Tibial nerve (tissue), 4 donors: ENCODE measurements around the gene MPG. TPM values are rescaled to one million over a fixed set of nuclear protein-coding genes. Genes with fewer than 3 reads are reported as not detected.

Source experiments
- DNase-seq, 2 donors: peaks; one replicate each; pipeline ENCODE4 v3.0.0-alpha.2; 2019; ENCODE audit warnings: low spot score in 2 of 2
- H3K27ac ChIP-seq, 4 donors: fragments of 200-600 bp; sonication (generic) in 3 of 4; one replicate each; pipeline ENCODE4 v1.5.1; 2017 to 2019; ENCODE audit warnings: mild to moderate bottlenecking in 1 of 4
- H3K27me3 ChIP-seq, 2 donors: fragments of 200-600 bp; sonication (generic) in 1 of 2; one replicate each; pipeline versions ENCODE4 v1.5.1 to v1.6.0; 2017 to 2019
- H3K36me3 ChIP-seq, 3 donors: fragments of 200-600 bp; sonication (generic); one replicate each; pipeline ENCODE4 v1.5.1; 2018 to 2019
- H3K4me1 ChIP-seq, 4 donors: fragments of 200-600 bp; sonication (generic) in 3 of 4; one replicate each; pipeline ENCODE4 v1.5.1; 2017 to 2019
- H3K4me3 ChIP-seq, 4 donors: fragments of 200-600 bp; sonication (generic) in 3 of 4; one replicate each; pipeline ENCODE4 v1.5.1; 2017 to 2019; ENCODE audit warnings: mild to moderate bottlenecking in 1 of 4, moderate library complexity in 1 of 4
- H3K9me3 ChIP-seq, 4 donors: fragments of 200-600 bp; sonication (generic) in 3 of 4; one replicate each; pipeline ENCODE4 v1.5.1; 2017 to 2019
- EP300 ChIP-seq, 2 donors: sonication (generic); formaldehyde crosslinking; IDR thresholded peaks; one replicate each; pipeline ENCODE4 v1.6.1; 2017; ENCODE audit warnings: antibody characterized with exemption in 2 of 2, mild to moderate bottlenecking in 1 of 2
- POLR2A ChIP-seq, 2 donors: fragments of 450-650 bp; IDR thresholded peaks; one replicate each; pipeline ENCODE4 v1.6.1; 2017; ENCODE audit warnings: antibody characterized with exemption in 2 of 2, mild to moderate bottlenecking in 2 of 2, moderate library complexity in 2 of 2
- WGBS, 2 donors: methylation state at CpG; one replicate each; pipeline ENCODE4 v1.1.5; 2018; 5-methylcytosine and 5-hydroxymethylcytosine counted together
- total RNA-seq, 4 donors: library from RNA; depleted of rRNA; stranded (reverse); fragments of >200 nt; gene quantifications; one replicate each; pipeline ENCODE4 v1.1.0, GENCODE V29; 2016
- TF ChIP-seq, protein P1 (sequence below), 5 experiments: fragments of 200-600 bp in 3 of 5; fragments of 450-650 bp in 2 of 5; sonication (generic) in 3 of 5; IDR thresholded peaks; one replicate each; pipeline ENCODE4 v1.5.1; 2016 to 2019; ENCODE audit warnings: antibody characterized with exemption in 5 of 5, mild to moderate bottlenecking in 3 of 5, moderate library complexity in 2 of 5

Gene MPG
- total RNA-seq, 4 donors from 2014 or later: 74.3 to 190 (median 115) TPM

DNA sequence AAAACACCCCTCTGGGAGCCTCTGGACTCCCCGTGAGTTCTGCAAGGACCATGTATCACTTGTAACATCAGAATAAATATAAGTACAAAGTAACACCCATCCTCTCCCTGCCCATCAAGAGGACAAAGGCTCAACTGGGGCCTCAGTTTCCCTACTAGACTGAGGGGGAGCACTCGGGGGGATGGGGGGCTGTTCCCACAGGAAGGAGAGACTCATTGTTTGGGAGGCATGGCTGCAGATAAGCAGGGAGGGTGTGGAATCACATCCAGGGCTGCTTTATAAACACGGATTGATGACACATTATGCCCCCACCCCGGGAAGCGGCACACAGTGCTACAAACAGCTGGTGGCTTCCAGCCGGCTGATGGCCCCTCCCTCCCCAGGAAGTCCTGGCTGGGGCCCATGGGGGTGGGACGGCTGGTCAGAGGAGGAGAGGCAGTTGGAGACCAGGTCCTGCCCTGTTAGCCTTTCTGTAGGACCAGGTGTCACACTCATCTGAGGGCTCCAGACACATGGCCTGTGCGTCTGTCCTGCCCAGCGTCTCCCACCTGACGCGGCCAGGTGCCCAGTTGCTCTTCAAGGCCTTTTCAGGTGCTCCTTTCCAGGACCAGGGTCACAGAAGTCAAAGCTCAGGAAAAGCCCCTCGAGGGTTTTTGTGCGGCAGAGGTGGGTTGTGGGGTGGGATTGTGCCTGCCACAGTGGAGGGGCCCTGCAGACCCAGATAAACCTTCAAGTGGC lies 1.3 kb upstream of the MPG start:
- peak overlapping the region in 3 of 4 donors; percentile 73 to 87 (median 85) for H3K4me3 ChIP-seq
- peaks cover 0 to 17% (median 0%) of the 10 kb centered on the region in 3 donors for H3K36me3 ChIP-seq
- H3K9me3 ChIP-seq: no peaks in the 10 kb centered on the region
- peak; percentile 72 to 73 for DNase-seq
- 24 to 28% methylated on average over 7 to 12 of the region's 13 CpGs for WGBS, 2 donors
- TF ChIP-seq EP300 (IDR thresholded peaks at IDR 0.05): peak in 1 of 2 donors; percentile 6
- TF ChIP-seq, protein P1, sequence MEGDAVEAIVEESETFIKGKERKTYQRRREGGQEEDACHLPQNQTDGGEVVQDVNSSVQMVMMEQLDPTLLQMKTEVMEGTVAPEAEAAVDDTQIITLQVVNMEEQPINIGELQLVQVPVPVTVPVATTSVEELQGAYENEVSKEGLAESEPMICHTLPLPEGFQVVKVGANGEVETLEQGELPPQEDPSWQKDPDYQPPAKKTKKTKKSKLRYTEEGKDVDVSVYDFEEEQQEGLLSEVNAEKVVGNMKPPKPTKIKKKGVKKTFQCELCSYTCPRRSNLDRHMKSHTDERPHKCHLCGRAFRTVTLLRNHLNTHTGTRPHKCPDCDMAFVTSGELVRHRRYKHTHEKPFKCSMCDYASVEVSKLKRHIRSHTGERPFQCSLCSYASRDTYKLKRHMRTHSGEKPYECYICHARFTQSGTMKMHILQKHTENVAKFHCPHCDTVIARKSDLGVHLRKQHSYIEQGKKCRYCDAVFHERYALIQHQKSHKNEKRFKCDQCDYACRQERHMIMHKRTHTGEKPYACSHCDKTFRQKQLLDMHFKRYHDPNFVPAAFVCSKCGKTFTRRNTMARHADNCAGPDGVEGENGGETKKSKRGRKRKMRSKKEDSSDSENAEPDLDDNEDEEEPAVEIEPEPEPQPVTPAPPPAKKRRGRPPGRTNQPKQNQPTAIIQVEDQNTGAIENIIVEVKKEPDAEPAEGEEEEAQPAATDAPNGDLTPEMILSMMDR (IDR thresholded peaks at IDR 0.05): no peak
- peak overlapping the region; percentile 91 to 99 (median 96) for H3K27ac ChIP-seq
- H3K27me3 ChIP-seq: no peaks in the 10 kb centered on the region
- peaks cover 0 to 80% (median 61%) of the 10 kb centered on the region in 4 donors for H3K4me1 ChIP-seq

DNA sequence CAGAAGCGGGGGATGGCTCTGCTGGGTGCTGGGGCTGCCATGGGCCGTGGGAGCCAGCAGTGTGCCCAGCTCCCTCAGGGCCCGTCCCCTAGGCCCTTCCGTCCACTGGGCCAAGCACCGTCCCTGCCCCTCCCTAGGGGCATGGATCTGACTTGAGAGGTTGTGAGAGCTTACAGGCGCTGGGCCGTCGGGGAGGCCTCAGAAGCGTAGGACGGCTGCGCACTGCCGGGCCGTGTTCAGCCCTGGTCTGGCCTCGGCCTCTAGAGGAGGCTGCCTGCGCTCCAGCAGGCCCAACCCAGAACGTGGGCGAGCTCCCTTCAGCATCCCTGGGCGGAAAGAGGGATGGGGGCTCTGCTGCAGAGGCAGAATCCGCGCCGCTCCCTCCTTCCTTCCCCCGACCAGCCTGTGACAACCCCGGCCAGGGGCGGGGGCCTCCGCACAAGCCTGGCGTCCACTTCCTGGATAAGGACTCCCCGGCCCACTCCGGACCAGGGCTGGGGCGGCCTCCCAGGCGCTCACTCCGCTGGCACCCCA lies 685 bp upstream of the MPG start:
- no peaks in the 10 kb centered on the region for H3K27me3 ChIP-seq
- no peaks in the 10 kb centered on the region for H3K9me3 ChIP-seq
- no peak for DNase-seq
- WGBS, 2 donors: 4 to 13% methylated on average over 9 to 13 of the region's 31 CpGs
- H3K36me3 ChIP-seq: peaks cover 0 to 19% (median 0%) of the 10 kb centered on the region in 3 donors
- peaks cover 0 to 80% (median 61%) of the 10 kb centered on the region in 4 donors for H3K4me1 ChIP-seq
- no peak for TF ChIP-seq EP300 (IDR thresholded peaks at IDR 0.05)
- TF ChIP-seq POLR2A (IDR thresholded peaks at IDR 0.05): no peak
- TF ChIP-seq, protein P1 (IDR thresholded peaks at IDR 0.05): no peak
- peak overlapping the region; percentile 91 to 99 (median 96) for H3K27ac ChIP-seq
- H3K4me3 ChIP-seq: peak overlapping the region; percentile 69 to 87 (median 79)

DNA sequence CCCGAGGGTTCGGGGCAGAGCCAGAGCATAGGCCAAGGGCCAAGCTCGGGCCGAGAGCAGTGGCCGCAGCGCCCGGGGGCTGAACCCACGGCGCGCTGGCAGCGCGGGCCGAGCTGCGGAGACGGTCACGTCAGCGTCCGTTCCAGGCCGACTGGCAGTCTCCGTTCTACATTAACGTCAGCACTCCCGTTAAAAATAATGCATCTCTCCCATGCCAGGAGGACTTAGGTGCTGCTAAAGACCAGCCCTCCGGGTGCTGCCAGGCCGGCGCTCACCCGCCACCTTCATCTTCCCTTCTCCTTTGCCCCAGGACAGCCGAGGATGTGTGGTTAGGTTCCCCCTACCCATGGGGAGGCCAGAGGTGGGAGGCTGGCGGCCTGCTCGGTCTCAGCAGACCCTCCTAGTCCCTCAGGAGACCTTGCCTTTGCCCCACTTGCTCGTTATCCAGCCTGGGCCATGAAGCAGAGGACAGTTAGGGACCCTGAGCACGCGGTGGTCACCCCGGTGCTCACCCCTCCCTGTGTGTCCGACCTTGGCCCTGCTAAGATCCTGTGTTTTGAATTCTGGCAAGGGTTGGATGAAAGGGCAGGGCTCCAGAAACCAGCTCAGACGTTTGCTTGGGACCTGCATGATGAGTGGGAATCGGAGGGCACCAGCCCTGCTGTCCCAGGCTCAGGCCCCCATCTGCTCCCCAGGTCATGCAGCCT lies 572 bp downstream of the MPG start:
- Histone ChIP-seq H3K27me3 (no peaks in the 10 kb centered on the region), H3K4me1 (peaks cover 0 to 80% (median 54%) of the 10 kb centered on the region in 4 donors), H3K9me3 (no peaks in the 10 kb centered on the region), H3K36me3 (peaks cover 0 to 30% (median 0%) of the 10 kb centered on the region in 3 donors), H3K4me3 (peak overlapping the region; percentile 55 to 87 (median 71)), H3K27ac (peak overlapping the region; percentile 91 to 99 (median 92))
- 4 to 16% methylated on average over 8 to 36 of the region's 36 CpGs for WGBS, 2 donors
- DNase-seq: no peak
- TF ChIP-seq EP300 (IDR thresholded peaks at IDR 0.05) (no peak), POLR2A (IDR thresholded peaks at IDR 0.05) (no peak)
- TF ChIP-seq, protein P1 (IDR thresholded peaks at IDR 0.05): no peak

DNA sequence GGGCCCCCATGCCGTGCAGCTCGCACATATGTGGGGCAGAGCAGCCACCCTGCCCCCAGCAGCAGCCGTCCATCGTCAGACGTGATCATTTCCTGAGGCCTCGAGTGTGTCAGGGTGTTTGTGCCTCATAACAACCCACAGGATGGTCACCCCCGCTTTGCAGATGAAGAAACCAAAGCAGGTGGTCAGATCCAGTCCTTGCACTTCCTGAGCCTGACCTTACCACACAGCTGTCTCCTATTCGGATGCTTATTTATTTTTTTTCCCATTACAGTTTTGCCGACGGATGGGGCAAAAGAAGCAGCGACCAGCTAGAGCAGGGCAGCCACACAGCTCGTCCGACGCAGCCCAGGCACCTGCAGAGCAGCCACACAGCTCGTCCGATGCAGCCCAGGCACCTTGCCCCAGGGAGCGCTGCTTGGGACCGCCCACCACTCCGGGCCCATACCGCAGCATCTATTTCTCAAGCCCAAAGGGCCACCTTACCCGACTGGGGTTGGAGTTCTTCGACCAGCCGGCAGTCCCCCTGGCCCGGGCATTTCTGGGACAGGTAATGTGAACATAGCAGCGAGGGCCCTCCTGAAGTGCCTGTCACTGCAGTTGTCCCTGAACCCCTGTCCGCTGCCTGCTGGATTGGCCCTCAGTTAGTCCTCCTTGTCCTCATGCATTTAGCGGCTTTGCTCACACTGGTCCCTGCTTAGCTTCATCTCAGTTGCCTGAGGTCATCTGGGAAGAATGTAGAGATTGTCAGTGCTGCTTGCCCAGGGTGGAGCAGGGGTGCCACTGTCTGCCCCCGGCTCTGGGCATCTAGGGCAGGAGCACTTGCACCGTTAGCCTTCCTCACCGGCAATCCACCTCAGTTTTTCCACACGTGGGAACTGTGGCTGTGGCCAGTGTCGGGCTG lies 1.4 kb downstream of the MPG start:
- H3K27ac ChIP-seq: peak overlapping the region; percentile 91 to 99 (median 92)
- TF ChIP-seq, protein P1 (IDR thresholded peaks at IDR 0.05): no peak
- no peak for TF ChIP-seq POLR2A (IDR thresholded peaks at IDR 0.05)
- no peak for TF ChIP-seq EP300 (IDR thresholded peaks at IDR 0.05)
- H3K4me3 ChIP-seq: peak overlapping the region in 1 of 4 donors; percentile 87
- H3K9me3 ChIP-seq: no peaks in the 10 kb centered on the region
- peaks cover 0 to 80% (median 54%) of the 10 kb centered on the region in 4 donors for H3K4me1 ChIP-seq
- H3K27me3 ChIP-seq: no peaks in the 10 kb centered on the region
- DNase-seq: no peak
- H3K36me3 ChIP-seq: peaks cover 0 to 38% (median 0%) of the 10 kb centered on the region in 3 donors
- WGBS, 2 donors: 64 to 69% methylated on average over 24 to 28 of the region's 32 CpGs
